WERI-Rb-1 (cell line): Measurements from ENCODE around the gene GLO1.

ENCODE experiments used
- DNase-seq: peaks from one replicate; pipeline ENCODE4 v3.0.0-alpha.2; 2020
- H3K27ac ChIP-seq: fragments of 250-450 bp; sonication (Bioruptor Pico); 2 replicates; pipeline ENCODE4 v1.5.1; 2020; ENCODE audit warnings: mild to moderate bottlenecking, moderate library complexity
- H3K27me3 ChIP-seq: fragments of 250-450 bp; sonication (Bioruptor Pico); 2 replicates; pipeline ENCODE4 v1.5.1; 2021; ENCODE audit warnings: mild to moderate bottlenecking, low read depth, moderate library complexity; ENCODE audit not compliant: insufficient read depth, severe bottlenecking
- H3K36me3 ChIP-seq: fragments of 250-450 bp; sonication (Bioruptor Pico); 2 replicates; pipeline ENCODE4 v1.5.1; 2020; ENCODE audit warnings: mild to moderate bottlenecking, moderate library complexity
- H3K4me3 ChIP-seq: 2 replicates; pipeline ENCODE4 v1.5.1; 2011; ENCODE audit warnings: low read depth, mild to moderate bottlenecking, control low read depth, low read length
- H3K9me3 ChIP-seq: fragments of 250-450 bp; sonication (Bioruptor Pico); 2 replicates; pipeline ENCODE4 v1.5.1; 2021; ENCODE audit warnings: mild to moderate bottlenecking, moderate library complexity; ENCODE audit not compliant: severe bottlenecking
- TF ChIP-seq, protein P1 (sequence below): IDR thresholded peaks from 2 replicates; pipeline ENCODE4 v1.5.1; 2011; ENCODE audit warnings: low read depth, mild to moderate bottlenecking, control low read depth, inconsistent platforms, low read length

GLO1 gene

GRCh38 chr6:38695227-38695900 lies 7.6 kb downstream of the GLO1 start:
- no peak for DNase-seq
- Histone ChIP-seq H3K27me3 (no peaks in the 10 kb centered on the region), H3K36me3 (peaks cover 13% of the 10 kb centered on the region), H3K9me3 (peaks cover 2% of the 10 kb centered on the region), H3K27ac (no peak overlapping the region), H3K4me3 (no peak overlapping the region)
- TF ChIP-seq, protein P1, sequence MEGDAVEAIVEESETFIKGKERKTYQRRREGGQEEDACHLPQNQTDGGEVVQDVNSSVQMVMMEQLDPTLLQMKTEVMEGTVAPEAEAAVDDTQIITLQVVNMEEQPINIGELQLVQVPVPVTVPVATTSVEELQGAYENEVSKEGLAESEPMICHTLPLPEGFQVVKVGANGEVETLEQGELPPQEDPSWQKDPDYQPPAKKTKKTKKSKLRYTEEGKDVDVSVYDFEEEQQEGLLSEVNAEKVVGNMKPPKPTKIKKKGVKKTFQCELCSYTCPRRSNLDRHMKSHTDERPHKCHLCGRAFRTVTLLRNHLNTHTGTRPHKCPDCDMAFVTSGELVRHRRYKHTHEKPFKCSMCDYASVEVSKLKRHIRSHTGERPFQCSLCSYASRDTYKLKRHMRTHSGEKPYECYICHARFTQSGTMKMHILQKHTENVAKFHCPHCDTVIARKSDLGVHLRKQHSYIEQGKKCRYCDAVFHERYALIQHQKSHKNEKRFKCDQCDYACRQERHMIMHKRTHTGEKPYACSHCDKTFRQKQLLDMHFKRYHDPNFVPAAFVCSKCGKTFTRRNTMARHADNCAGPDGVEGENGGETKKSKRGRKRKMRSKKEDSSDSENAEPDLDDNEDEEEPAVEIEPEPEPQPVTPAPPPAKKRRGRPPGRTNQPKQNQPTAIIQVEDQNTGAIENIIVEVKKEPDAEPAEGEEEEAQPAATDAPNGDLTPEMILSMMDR = no peak

DNA sequence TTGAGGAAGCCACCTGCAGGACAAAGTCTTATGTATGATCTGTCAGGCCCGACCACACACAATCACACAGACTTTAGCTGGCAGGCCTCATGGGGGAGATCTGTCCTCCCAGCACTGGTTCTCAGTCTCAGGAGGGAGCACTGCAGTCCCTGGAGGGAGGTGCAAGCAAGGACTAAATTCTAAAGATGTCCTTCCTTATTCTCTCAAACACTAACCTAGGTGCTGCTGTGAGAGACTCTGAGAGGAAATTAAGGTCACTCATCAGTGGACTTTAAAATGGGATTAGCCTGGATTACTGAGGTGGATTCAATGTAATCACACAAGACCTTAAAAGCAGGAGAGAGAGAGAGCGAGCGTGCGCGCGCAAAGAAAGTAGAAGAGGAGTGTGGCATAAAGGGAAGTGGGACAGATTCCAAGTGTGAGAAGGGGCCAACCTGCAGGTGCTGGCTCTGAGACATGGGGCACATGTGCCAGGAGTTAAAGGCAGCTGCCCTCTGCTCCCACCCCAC lies 14.3 kb downstream of the GLO1 start:
- H3K9me3 ChIP-seq = no peaks in the 10 kb centered on the region
- H3K4me3 ChIP-seq = no peak overlapping the region; the same call in 1 of the 2 replicates
- DNase-seq = peak; percentile 89
- H3K36me3 ChIP-seq = peaks cover 19% of the 10 kb centered on the region
- TF ChIP-seq, protein P1 = peak; percentile 11; the same call in 1 of the 2 replicates
- H3K27ac ChIP-seq = peak overlapping the region; percentile 4
- no peaks in the 10 kb centered on the region for H3K27me3 ChIP-seq

- Histone ChIP-seq H3K4me3 (no peak overlapping the region), H3K9me3 (no peaks in the 10 kb centered on the region), H3K27me3 (no peaks in the 10 kb centered on the region), H3K27ac (no peak overlapping the region), H3K36me3 (peaks cover 30% of the 10 kb centered on the region)
- TF ChIP-seq, protein P1 = no peak
- no peak for DNase-seq
Measured at GRCh38 chr6:38687549-38687948, 15.4 kb downstream of the GLO1 start.

GRCh38 chr6:38687043-38687353 lies 15.9 kb downstream of the GLO1 start:
- Histone ChIP-seq H3K36me3 (peaks cover 36% of the 10 kb centered on the region), H3K4me3 (no peak overlapping the region), H3K27ac (no peak overlapping the region), H3K9me3 (no peaks in the 10 kb centered on the region), H3K27me3 (no peaks in the 10 kb centered on the region)
- DNase-seq = no peak
- TF ChIP-seq, protein P1 = no peak

DNA sequence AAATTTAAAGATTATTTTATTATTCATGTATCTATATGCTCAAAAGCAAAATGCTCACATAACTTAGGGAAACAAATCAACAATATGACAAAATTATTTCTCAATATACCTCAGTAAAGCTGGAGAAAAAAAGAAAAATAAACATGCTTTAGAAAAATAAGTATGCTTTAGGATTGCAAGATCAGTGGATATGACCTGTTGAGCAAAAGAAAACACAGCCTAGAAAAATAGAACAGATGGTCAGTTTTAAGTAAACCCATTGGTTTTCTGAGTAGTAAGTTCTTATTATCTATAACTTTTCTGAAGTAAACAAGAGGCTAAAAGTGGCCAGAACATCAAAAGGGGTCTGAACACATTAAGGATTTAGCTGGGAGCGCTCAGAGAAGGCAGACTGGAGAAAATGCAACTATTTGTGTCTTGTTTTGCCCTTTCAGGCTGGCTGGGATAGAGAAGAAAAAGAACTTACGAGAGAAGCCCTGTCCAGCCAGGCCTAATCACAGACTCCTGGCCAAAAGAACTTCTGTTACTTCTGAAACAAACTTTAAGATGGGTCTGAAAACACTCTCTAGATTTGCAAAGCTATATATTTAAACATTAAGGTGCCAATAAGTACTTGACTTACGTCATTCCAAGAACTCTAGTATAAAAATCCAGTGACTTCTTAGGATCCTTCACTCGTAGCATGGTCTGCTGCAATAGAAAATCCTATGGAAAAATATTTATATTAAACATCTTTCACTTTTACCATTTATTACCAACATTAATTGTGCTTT lies 16.5 kb downstream of the GLO1 start:
- Histone ChIP-seq H3K9me3 (no peaks in the 10 kb centered on the region), H3K36me3 (peaks cover 41% of the 10 kb centered on the region), H3K4me3 (no peak overlapping the region), H3K27ac (no peak overlapping the region), H3K27me3 (no peaks in the 10 kb centered on the region)
- TF ChIP-seq, protein P1 = no peak
- no peak for DNase-seq
